Natural killer cell treated with Interleukin-12 subunit alpha and Interleukin-12 subunit beta and Interleukin-15 and Interleukin-18, amount 100 ng/mL, for 72 hours (primary cell): ENCODE data around the gene INTS2. TPM values are rescaled to one million over a fixed set of nuclear protein-coding genes. Genes with fewer than 3 reads are reported as not detected.
"Not testable (repeated sequence)": the region's sequence is repeated elsewhere in the genome, so short reads cannot be mapped to it uniquely, and the experiment has no call there.

Experiments
- ATAC-seq, 2 donors: fragments of 150-1000 bp; cut with Tn5 transposase in 1 of 2; sonication (Bioruptor Pico), chemical (Tn5 transposase) in 1 of 2; 2 replicates each; pipeline ENCODE4 v1.10.0; 2021
- DNase-seq: peaks from one replicate; pipeline ENCODE4 v3.0.0; 2022; ENCODE audit warnings: low spot score
- H3K27ac Mint-ChIP-seq, 2 donors: 1 replicate in 1 of 2; 2 replicates in 1 of 2; pipeline ENCODE4 v1.8.0; 2022; ENCODE audit warnings: mixed read lengths in 2 of 2, mild to moderate bottlenecking in 1 of 2, moderate library complexity in 1 of 2
- H3K27me3 Mint-ChIP-seq, 2 donors: 1 replicate in 1 of 2; 2 replicates in 1 of 2; pipeline ENCODE4 v1.8.0; 2022; ENCODE audit warnings: mixed read lengths in 2 of 2
- H3K36me3 Mint-ChIP-seq: one replicate; pipeline ENCODE4 v1.8.0; 2022; ENCODE audit warnings: mixed read lengths
- H3K4me1 Mint-ChIP-seq, 2 donors: 1 replicate in 1 of 2; 2 replicates in 1 of 2; pipeline ENCODE4 v1.8.0; 2022; ENCODE audit warnings: low read depth in 2 of 2, mixed read lengths in 2 of 2, mild to moderate bottlenecking in 1 of 2
- H3K4me3 Mint-ChIP-seq: one replicate; pipeline ENCODE4 v1.8.0; 2022; ENCODE audit warnings: mixed read lengths
- H3K9me3 Mint-ChIP-seq: 2 replicates; pipeline ENCODE4 v1.8.0; 2022; ENCODE audit warnings: mixed read lengths
- total RNA-seq, 2 donors: library from RNA; stranded (reverse); gene quantifications; one replicate each; pipeline ENCODE4 v1.2.3, GENCODE V29; 2022

The INTS2 gene
- total RNA-seq, 2 donors from 2014 or later: 18.9 to 25.4 TPM

- no peak for DNase-seq
- Mint-ChIP-seq H3K36me3 (no peaks in the 10 kb centered on the region), H3K4me1 (no peaks in the 10 kb centered on the region), H3K27me3 (no peaks in the 10 kb centered on the region), H3K4me3 (no peak overlapping the region), H3K9me3 (no peaks in the 10 kb centered on the region), H3K27ac (no peak overlapping the region)
- no peak for ATAC-seq
Measured at GRCh38 chr17:61833536-61834193, 94.1 kb downstream of the INTS2 start.

- Mint-ChIP-seq H3K9me3 (no peaks in the 10 kb centered on the region), H3K4me1 (no peaks in the 10 kb centered on the region)
- ATAC-seq: no peak
Measured at GRCh38 chr17:61832463-61832862, 95.3 kb downstream of the INTS2 start.

GRCh38 chr17:61831099-61831498 lies 96.7 kb downstream of the INTS2 start:
- H3K36me3 Mint-ChIP-seq: peaks cover 6% of the 10 kb centered on the region
- no peaks in the 10 kb centered on the region for H3K4me1 Mint-ChIP-seq
- ATAC-seq: no peak
- H3K9me3 Mint-ChIP-seq: no peaks in the 10 kb centered on the region
- no peak for DNase-seq
- H3K27ac Mint-ChIP-seq: no peak overlapping the region
- H3K27me3 Mint-ChIP-seq: no peaks in the 10 kb centered on the region
- no peak overlapping the region for H3K4me3 Mint-ChIP-seq

More at GRCh38 chr17:61832463-61832862, 95.3 kb downstream of the INTS2 start:
- DNase-seq: no peak
- H3K36me3 Mint-ChIP-seq: peaks cover 6% of the 10 kb centered on the region
- no peaks in the 10 kb centered on the region for H3K27me3 Mint-ChIP-seq
- no peak overlapping the region for H3K27ac Mint-ChIP-seq
- H3K4me3 Mint-ChIP-seq: no peak overlapping the region

GRCh38 chr17:61828694-61829093 lies 99.1 kb downstream of the INTS2 start:
- no peak for DNase-seq
- peaks cover 6% of the 10 kb centered on the region for H3K36me3 Mint-ChIP-seq

GRCh38 chr17:61827649-61828395 lies 100.0 kb downstream of the INTS2 start:
- Mint-ChIP-seq H3K4me1 (peaks cover 0 to 5% of the 10 kb centered on the region in 2 donors), H3K4me3 (no peak overlapping the region), H3K27me3 (no peaks in the 10 kb centered on the region), H3K9me3 (no peaks in the 10 kb centered on the region), H3K36me3 (peaks cover 12% of the 10 kb centered on the region), H3K27ac (no peak overlapping the region)
- DNase-seq (no peak), ATAC-seq (no peak)

More at GRCh38 chr17:61828694-61829093, 99.1 kb downstream of the INTS2 start:
- Mint-ChIP-seq H3K27me3 (no peaks in the 10 kb centered on the region), H3K27ac (no peak overlapping the region), H3K4me1 (no peaks in the 10 kb centered on the region), H3K9me3 (no peaks in the 10 kb centered on the region), H3K4me3 (no peak overlapping the region)
- ATAC-seq: no peak

- not testable (repeated sequence) for DNase-seq, H3K27ac Mint-ChIP-seq, H3K4me1 Mint-ChIP-seq, H3K9me3 Mint-ChIP-seq, ATAC-seq, H3K27me3 Mint-ChIP-seq, H3K4me3 Mint-ChIP-seq
- peaks cover 12% of the 10 kb centered on the region for H3K36me3 Mint-ChIP-seq
Measured at GRCh38 chr17:61826866-61827265, 100.9 kb downstream of the INTS2 start.

GRCh38 chr17:61826198-61826597 lies 101.6 kb downstream of the INTS2 start:
- H3K4me1 Mint-ChIP-seq, DNase-seq, H3K27me3 Mint-ChIP-seq, H3K9me3 Mint-ChIP-seq, H3K4me3 Mint-ChIP-seq, ATAC-seq, H3K27ac Mint-ChIP-seq: not testable (repeated sequence)
- peaks cover 17% of the 10 kb centered on the region for H3K36me3 Mint-ChIP-seq

GRCh38 chr17:61825448-61826137 lies 102.2 kb downstream of the INTS2 start:
- Mint-ChIP-seq H3K4me3 (no peak overlapping the region), H3K36me3 (peaks cover 17% of the 10 kb centered on the region), H3K27ac (no peak overlapping the region), H3K4me1 (peaks cover 0 to 9% of the 10 kb centered on the region in 2 donors), H3K27me3 (no peaks in the 10 kb centered on the region), H3K9me3 (no peaks in the 10 kb centered on the region)
- ATAC-seq (no peak), DNase-seq (no peak)

- Mint-ChIP-seq H3K4me1 (peaks cover 0 to 9% of the 10 kb centered on the region in 2 donors), H3K27me3 (no peaks in the 10 kb centered on the region), H3K4me3 (no peak overlapping the region), H3K9me3 (no peaks in the 10 kb centered on the region), H3K36me3 (peaks cover 17% of the 10 kb centered on the region), H3K27ac (no peak overlapping the region)
- ATAC-seq: no peak
- DNase-seq: no peak
Measured at GRCh38 chr17:61822326-61823285, 105.2 kb downstream of the INTS2 start.

GRCh38 chr17:61821655-61822054 lies 106.1 kb downstream of the INTS2 start:
- no peak for DNase-seq
- H3K4me3 Mint-ChIP-seq: no peak overlapping the region
- H3K4me1 Mint-ChIP-seq: peaks cover 0 to 9% of the 10 kb centered on the region in 2 donors
- no peaks in the 10 kb centered on the region for H3K27me3 Mint-ChIP-seq
- H3K36me3 Mint-ChIP-seq: peaks cover 17% of the 10 kb centered on the region
- no peak overlapping the region for H3K27ac Mint-ChIP-seq
- ATAC-seq: no peak
- no peaks in the 10 kb centered on the region for H3K9me3 Mint-ChIP-seq

- not testable (repeated sequence) for H3K4me1 Mint-ChIP-seq, ATAC-seq, DNase-seq, H3K4me3 Mint-ChIP-seq, H3K9me3 Mint-ChIP-seq, H3K27me3 Mint-ChIP-seq, H3K27ac Mint-ChIP-seq
- H3K36me3 Mint-ChIP-seq: peaks cover 17% of the 10 kb centered on the region
Measured at GRCh38 chr17:61819265-61819664, 108.5 kb downstream of the INTS2 start.

GRCh38 chr17:61818225-61818624 lies 109.6 kb downstream of the INTS2 start:
- Mint-ChIP-seq H3K4me3 (no peak overlapping the region), H3K36me3 (peaks cover 14% of the 10 kb centered on the region), H3K27me3 (no peaks in the 10 kb centered on the region), H3K27ac (no peak overlapping the region), H3K9me3 (no peaks in the 10 kb centered on the region), H3K4me1 (peaks cover 0 to 6% of the 10 kb centered on the region in 2 donors)
- ATAC-seq (no peak), DNase-seq (no peak)

- Mint-ChIP-seq H3K9me3 (no peaks in the 10 kb centered on the region), H3K4me1 (peaks cover 0 to 4% of the 10 kb centered on the region in 2 donors)
- no peak for ATAC-seq
Measured at GRCh38 chr17:61817452-61817851, 110.3 kb downstream of the INTS2 start.

More at GRCh38 chr17:61817452-61817851, 110.3 kb downstream of the INTS2 start:
- no peaks in the 10 kb centered on the region for H3K27me3 Mint-ChIP-seq
- H3K36me3 Mint-ChIP-seq: peaks cover 11% of the 10 kb centered on the region
- H3K27ac Mint-ChIP-seq: no peak overlapping the region
- no peak for DNase-seq
- H3K4me3 Mint-ChIP-seq: no peak overlapping the region
